ENCODE results near the gene SLC25A2.
A peak's percentile ranks its signal among the peaks of the same experiment; 100 is the strongest.
"Not testable (repeated sequence)": the region's sequence is repeated elsewhere in the genome, so short reads cannot be mapped to it uniquely, and the experiment has no call there.

SLC25A2 gene

DNA sequence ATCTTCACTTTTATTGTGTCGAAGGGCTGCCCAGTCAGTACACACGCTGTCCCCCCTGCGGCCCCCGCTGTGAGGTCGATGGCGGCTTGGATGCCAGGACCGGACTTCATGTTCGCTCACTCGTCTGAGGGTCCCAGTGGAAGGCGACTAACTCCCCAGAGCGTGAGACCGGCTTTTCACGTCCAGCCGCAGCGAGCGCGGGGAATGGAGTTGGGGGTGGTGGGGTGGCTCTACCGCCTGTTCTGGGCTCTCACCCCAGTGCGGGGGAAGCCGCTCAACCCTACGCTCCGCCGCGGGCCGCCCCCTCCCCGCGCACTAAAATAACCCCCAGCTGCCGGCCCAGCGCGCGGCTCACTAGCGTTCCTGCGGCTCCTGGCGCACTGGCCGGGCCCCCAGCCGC lies at the start of gene SLC25A2:
TSS of gene SLC25A2 (minus strand) at position 294 of the 400 bp plus-strand sequence. CDS start at position 110, 184 bp downstream.
- no peak for DNase-seq

DNA sequence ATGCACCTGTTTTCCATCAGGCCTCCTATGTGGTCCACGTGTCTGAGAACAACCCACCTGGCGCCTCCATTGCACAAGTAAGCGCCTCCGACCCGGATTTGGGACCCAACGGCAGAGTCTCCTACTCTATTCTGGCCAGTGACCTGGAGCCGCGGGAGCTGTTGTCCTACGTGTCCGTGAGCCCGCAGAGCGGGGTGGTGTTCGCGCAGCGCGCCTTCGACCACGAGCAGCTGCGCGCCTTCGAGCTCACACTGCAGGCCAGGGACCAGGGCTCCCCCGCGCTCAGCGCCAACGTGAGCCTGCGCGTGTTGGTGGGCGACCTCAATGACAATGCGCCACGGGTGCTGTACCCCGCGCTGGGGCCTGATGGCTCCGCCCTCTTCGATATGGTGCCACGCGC lies 47.7 kb upstream of the SLC25A2 start:
- no peak for DNase-seq

DNA sequence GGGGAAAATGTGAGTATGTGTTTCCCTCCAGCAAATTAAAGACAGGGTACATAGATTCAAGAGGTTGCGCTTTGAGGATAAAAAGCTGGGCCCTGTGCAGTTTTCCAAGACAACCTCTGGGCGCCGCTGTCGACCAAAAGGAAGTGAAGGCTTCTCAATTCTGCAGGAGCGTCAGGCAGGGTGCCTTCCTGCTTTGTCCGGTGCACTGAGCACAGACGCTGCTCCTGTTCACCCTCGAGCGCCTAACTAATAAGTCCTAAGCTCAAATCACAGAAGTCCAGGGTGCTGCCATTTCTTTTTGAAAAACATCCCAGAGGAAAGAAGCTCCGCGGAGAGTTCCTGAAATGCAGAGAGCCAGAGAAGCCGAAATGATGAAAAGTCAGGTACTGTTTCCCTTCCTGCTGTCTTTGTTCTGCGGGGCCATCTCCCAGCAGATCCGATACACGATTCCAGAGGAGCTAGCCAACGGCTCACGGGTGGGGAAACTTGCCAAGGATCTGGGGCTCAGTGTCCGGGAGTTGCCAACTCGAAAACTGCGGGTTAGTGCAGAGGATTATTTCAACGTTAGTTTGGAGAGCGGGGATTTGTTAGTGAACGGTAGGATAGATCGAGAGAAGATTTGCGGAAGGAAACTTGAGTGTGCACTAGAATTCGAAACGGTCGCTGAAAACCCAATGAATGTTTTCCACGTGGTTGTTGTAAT lies 46.2 kb upstream of the SLC25A2 start, which contains the start of gene PCDHGB1:
TSS of gene PCDHGB1 (plus strand) at position 183 of the 703 bp plus-strand sequence. CDS start at position 345, 162 bp downstream.
- peak; percentile 78 for DNase-seq

DNA sequence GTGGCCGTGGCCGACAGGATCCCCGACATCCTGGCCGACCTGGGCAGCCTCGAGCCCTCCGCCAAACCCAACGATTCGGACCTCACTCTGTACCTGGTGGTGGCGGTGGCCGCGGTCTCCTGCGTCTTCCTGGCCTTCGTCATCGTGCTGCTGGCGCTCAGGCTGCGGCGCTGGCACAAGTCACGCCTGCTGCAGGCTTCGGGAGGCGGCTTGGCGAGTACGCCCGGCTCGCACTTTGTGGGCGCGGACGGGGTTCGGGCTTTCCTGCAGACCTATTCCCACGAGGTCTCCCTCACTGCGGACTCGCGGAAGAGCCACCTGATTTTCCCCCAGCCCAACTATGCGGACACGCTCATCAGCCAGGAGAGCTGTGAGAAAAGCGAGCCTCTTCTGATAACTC lies 42.2 kb upstream of the SLC25A2 start:
- DNase-seq = not testable (repeated sequence)

DNA sequence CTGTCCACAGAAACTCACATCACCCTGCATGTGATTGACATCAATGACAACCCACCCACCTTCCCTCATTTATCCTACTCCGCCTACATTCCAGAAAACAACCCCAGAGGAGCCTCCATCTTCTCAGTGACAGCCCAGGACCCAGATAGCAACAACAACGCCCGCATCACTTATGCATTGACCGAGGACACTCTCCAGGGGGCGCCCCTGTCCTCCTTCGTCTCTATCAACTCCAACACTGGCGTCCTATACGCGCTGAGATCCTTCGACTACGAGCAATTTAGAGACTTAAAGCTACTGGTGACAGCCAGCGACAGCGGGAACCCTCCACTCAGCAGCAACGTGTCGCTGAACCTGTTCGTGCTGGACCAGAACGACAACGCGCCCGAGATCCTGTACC lies 41.5 kb upstream of the SLC25A2 start:
- DNase-seq = no peak

DNA sequence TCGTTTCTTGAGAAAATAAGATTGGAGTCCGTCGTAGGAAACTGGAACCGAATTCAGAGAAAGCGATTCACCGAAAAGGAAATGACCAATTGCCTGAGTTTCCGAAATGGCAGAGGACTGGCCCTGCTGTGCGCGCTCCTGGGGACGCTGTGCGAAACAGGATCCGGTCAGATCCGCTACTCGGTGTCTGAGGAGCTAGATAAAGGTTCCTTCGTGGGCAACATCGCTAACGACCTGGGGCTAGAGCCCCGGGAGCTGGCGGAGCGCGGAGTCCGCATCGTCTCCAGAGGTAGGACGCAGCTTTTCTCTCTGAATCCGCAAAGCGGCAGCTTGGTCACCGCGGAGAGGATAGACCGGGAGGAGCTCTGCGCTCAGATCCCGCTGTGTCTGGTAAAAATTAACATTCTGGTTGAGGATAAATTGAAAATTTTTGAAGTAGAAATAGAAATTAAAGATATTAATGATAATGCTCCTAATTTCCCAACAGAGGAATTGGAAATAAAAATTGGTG lies 40.2 kb upstream of the SLC25A2 start:
- no peak for DNase-seq

DNA sequence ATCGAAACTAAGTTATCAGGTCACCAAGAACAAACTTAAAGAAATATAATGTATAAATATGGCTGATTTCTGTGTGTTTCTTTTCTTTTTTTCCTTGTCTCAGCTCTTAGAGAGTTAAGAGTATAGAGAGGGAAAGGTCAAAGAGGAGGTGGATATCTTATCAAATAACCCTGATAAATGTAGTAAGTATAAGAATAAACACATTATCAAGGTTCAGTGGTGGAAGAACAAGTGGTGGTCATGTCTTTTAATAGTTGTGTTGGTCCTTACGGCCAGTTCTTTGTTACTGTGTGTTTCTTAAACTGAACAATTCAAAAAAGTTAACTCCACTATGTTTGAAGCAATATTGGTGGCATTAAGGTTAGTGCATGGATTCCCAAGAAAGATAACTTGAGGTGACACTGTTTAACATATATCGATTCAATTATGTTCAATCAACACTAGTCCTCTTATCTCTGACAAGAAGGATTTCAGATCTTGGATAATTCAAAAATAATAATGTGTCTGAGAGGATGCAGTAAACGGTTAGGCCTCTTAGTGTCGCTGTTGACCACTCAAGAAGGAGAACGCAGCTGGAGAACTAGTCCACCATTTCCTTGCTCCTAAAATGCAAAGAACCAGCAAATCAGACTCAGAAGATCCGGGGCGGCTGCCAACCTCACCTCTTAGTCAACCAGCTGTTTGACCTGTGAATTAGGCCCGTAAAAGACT lies 39.5 kb upstream of the SLC25A2 start, which contains the start of gene PCDHGA3:
TSS of gene PCDHGA3 (plus strand) at position 588 of the 711 bp plus-strand sequence. CDS start 205 bp downstream, outside the sequence.
- DNase-seq = peak; percentile 16

DNA sequence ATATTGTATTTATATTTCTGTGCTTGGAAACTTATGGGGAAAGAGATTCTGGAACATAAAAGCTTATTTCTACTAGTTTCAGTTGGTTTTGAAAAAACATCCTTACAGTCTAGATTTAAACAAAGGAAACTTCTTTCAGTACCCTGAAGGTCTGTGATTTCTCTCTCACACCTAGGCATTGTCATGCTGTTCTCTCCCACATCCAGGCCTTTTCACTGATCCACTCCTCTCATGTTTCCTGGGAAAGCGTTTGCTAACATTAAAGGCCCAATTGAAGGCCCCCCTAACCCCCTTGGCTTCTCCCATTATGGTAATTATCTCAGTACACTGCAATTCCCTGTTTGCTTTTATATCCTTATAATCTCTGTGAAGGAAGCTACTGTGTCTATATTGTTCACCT lies 38.9 kb upstream of the SLC25A2 start:
- no peak for DNase-seq

DNA sequence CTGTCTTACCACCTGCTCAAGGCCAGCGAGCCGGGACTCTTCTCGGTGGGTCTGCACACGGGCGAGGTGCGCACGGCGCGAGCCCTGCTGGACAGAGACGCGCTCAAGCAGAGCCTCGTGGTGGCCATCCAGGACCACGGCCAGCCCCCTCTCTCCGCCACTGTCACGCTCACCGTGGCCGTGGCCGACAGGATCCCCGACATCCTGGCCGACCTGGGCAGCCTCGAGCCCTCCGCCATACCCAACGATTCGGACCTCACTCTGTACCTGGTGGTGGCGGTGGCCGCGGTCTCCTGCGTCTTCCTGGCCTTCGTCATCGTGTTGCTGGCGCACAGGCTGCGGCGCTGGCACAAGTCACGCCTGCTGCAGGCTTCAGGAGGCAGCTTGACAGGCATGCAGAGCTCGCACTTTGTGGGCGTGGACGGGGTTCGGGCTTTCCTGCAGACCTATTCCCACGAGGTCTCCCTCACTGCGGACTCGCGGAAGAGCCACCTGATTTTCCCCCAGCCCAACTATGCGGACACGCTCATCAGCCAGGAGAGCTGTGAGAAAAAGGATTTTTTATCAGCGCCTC lies 37.0 kb upstream of the SLC25A2 start:
- not testable (repeated sequence) for DNase-seq

DNA sequence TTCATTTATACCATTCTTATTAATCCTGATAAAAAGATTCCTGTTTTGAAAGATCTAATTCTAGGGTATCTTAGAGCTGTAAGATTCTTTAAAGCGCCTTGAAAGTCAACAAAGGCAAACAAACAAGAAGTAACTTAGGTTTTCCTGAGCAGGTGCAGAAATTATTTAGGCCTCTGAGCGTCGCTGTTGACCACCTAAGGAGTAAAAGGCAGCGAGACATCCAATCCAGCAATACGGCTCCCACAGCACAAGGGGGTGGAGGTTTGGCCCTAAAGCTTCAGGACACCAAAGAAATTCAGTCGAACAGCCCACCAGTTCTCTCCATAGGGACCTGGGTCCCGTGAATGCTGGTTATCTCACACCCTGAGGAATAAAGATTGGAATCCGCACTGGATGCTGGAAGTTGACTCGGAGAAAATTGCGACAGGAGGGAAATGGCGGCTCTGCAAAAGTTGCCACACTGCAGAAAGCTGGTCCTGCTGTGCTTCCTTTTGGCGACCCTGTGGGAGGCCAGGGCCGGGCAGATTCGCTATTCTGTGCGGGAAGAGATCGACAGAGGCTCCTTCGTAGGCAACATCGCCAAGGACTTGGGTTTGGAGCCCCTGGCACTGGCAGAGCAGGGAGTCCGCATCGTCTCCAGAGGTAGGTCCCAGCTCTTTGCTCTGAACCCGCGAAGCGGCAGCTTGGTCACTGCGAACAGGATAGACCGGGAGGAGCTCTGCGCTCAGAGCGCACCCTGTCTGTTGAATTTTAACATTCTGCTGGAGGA lies 34.9 kb upstream of the SLC25A2 start, which contains the start of gene PCDHGA2:
TSS of gene PCDHGA2 (plus strand) at position 223 of the 769 bp plus-strand sequence.
- peak; percentile 21 for DNase-seq

DNA sequence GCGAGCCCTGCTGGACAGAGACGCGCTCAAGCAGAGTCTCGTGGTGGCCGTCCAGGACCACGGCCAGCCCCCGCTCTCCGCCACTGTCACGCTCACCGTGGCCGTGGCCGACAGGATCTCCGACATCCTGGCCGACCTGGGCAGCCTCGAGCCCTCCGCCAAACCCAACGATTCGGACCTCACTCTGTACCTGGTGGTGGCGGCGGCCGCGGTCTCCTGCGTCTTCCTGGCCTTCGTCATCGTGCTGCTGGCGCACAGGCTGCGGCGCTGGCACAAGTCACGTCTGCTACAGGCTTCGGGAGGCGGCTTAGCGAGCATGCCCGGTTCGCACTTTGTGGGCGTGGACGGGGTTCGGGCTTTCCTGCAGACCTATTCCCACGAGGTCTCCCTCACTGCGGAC lies 28.7 kb upstream of the SLC25A2 start:
- DNase-seq = not testable (repeated sequence)

DNA sequence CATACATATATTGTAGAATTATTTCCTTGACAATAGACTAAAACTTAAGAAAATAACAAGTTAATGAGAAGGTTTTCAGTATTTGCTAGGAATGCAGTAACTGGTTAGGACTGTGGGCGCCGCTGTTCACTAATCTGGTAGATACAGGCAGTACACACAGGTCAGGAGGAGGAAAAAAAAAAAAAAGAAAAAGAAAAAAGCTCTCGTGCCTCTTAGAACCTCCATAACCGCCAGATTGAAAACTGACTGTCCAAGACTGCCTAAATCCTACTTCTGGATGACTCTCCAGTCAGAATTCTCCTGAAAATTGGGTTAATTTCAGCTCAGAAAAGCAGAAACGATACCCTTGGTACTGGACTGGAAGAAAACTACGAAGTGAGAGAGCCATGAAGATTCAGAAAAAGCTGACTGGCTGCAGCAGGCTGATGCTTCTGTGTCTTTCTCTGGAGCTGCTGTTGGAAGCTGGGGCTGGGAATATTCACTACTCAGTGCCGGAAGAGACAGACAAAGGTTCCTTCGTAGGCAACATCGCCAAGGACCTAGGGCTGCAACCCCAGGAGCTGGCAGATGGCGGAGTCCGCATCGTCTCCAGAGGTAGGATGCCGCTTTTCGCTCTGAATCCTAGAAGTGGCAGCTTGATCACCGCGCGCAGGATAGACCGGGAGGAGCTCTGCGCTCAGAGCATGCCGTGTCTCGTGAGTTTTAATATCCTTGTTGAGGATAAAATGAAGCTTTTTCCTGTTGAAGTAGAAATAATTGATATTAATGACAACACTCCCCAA lies 26.6 kb upstream of the SLC25A2 start, which contains the start of gene PCDHGA1:
TSS of gene PCDHGA1 (plus strand) at position 216 of the 782 bp plus-strand sequence.
- peak; percentile 7 for DNase-seq

DNA sequence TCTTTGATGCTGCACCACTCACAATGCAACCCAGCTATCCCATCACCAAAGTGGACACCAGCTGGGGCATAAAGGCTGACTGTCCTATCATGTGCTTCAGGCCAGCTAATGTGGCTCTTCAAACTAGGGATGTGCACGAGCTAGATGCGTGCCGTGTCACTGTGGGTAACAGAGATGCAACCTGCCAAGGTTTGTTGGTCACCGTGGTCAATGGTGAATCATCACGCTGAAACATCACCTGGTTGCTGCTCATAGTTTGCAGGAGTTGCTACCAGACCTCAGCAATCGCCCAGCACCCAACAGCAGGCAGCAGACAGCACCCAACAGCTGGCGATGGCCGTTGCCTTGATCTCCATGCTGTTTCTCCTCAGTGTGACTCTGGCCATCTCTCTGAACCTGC lies 24.4 kb upstream of the SLC25A2 start:
- no peak for DNase-seq

DNA sequence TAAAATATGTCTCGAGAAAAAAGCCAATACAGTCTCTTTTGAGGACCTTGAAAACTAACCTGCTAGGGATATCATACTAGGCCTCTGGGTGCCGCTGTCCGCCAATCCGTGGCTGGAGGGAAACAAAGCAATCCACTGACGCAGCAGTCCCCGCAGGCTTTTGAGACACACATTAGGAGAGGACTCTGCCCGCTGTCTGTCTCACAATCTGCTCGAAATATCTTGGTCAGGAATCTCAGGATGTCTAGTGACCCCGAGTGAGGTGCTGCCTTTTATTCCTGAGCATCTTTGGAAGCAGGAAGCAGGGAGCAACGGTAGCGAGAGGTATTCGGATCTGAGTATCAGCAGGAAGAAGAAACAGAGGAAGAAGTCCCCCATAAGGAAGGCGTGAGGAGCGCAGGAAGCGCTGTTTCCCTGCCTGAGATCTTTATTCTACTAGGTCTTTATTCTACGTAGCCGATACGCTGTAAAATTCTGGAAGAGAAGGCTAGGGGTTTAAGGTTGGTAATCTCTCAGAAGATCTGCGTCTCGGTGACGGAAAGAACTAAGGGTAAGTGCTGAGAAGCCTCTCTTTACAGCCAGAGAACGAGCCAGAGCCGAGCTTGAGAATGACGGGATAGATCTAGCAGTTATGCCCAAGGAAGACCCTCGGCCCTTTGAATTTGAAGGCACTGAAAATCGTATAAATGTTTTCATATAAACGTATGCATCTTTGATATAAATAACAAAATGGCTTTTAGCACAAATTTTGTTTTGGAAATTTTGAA lies 22.4 kb upstream of the SLC25A2 start:
- DNase-seq = peak; percentile 66

DNA sequence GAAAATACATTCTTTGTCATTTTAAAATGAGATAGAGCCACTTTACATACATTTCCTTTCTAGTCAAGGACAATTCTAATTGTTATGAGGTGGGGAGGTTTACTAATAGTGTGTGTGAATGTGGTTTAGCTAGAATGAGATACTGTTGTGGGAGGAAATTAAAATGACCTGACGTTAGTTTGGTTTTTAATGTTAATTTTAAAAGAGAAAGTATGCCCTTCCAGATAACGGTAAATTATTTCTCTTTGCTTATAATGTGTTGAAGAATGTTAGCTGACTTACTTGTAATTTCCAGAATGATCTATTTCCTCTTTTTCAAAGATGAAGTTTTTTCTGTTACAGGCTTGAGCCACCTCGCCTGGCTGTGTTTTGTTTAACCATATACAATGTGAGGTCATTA lies 18.4 kb upstream of the SLC25A2 start:
- no peak for DNase-seq

DNA sequence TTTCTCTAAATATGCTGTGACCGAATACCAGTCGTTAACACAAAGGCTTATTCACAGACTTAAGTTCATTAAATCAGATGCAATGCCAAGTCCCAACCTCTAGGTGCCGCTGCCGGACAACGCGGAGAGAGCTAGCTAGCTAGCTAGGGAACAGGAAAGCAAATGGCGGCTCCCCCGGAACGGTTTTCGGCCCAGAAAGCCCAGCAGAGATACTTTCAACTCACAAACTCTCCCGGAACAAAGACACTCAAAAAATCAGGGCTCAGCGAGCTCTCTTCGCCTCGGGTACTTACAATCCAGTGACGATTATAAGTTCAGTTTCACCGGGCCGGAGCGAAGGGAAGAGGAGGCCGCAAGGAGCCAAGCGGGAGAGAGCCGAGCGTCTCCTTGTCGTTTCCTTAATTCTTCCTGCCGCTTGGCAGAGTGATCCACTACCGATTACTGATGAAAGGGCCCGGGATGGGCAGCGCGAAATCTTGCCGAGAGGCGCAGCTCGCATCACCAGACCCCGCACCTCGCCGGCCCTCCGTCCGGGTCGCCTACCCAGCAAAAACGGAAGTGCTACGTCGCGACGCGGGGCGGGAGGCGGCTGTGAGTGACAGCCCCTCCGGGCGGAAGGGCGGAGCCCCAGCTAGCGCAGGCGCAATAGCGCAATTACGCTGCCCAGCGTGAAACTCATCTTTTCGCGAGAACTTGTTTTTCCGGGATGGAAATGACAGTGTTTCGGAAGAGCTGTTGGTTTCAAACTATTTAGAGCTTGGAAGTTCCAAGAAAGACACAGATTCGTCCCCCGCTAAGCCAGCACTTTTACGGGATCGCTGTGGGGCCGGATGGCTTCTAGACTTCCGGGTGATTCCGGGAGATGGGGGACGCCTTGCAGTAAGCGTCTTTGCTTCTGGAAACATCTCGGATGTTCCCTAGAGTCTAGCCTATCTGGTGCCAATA lies 16.6 kb upstream of the SLC25A2 start, which contains the start of gene TAF7:
TSS of gene TAF7 (minus strand) at position 560 of the 945 bp plus-strand sequence. CDS start 740 bp downstream, outside the sequence.
- DNase-seq = peak; percentile 91

DNA sequence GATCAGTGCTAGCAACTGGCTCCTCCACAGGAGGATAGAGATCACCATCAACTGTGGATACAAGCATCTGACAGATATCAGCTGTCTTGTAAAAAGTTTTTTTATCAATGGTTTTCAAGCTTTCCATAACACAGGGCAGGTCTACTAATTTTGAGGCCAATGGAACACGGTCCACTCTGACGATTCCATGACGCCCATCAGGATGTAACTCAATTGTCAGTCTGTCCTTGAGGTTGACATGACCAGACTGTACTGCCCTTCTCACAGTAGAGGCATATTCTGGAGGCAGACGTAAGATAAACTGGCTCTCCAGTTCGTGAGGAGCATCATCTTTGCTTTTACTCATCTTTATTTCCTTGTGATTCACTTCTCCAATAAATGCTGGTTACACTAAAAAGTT lies 15.8 kb upstream of the SLC25A2 start:
- DNase-seq = no peak

DNA sequence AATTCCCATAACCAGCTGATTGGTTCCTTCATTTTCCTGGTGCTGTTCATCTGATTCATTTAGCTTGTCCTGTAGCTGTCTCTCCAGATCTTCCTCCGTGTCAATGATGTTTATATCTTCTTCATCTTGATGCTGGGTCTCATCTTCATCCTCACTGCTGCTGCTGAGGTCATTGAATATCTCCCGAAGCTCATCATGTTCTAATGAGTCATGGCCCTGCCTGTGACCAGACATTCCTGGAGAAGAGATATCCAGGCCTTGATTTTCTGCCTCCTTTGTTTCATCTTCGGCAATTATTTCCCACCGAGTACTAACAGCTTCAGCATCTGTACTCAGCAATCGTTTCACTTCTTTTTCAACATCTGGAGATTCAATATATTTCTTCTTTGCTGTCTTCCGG lies 15.4 kb upstream of the SLC25A2 start:
- DNase-seq = no peak

DNA sequence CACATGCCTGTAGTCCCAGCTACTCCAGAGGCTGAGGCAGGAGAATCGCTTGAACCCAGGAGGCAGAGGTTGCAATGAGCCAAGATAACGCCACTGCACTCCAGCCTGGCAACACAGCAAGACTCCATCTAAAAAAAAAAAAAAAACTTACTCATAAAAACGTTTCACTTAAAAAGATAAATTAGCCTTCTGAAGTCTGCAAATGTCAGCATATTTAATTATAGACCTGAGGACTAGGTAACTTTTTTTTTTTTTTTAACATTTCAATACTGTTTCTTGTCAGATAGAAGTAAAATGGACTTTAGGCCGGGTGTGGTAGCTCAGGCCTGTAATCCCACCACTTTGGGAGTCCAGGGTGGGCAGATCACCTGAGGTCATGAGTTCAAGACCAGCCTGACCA lies 13.1 kb upstream of the SLC25A2 start:
- DNase-seq = not testable (repeated sequence)

DNA sequence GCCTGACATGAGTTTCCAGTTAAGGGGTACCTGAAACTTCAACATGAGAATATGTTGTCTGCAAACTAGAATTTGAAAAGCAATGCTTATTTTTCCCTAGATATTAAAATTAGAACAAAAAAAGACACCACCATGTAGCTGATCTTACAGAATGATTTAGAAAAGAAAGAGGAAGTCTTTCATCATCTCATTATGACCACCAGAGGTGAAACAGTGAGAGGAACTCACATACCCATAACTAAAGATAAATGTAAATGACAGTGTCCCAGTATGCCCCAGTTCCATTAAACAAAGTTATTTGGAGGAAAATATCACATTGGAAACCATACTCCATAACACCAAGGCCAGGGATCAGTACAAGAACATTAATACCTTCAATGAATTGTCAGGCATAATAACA lies 9.9 kb upstream of the SLC25A2 start:
- no peak for DNase-seq
